ENCODE measurements around the gene DDIAS. TPM values are rescaled to one million over a fixed set of nuclear protein-coding genes. Genes with fewer than 3 reads are reported as not detected.

The DDIAS gene, protein sequence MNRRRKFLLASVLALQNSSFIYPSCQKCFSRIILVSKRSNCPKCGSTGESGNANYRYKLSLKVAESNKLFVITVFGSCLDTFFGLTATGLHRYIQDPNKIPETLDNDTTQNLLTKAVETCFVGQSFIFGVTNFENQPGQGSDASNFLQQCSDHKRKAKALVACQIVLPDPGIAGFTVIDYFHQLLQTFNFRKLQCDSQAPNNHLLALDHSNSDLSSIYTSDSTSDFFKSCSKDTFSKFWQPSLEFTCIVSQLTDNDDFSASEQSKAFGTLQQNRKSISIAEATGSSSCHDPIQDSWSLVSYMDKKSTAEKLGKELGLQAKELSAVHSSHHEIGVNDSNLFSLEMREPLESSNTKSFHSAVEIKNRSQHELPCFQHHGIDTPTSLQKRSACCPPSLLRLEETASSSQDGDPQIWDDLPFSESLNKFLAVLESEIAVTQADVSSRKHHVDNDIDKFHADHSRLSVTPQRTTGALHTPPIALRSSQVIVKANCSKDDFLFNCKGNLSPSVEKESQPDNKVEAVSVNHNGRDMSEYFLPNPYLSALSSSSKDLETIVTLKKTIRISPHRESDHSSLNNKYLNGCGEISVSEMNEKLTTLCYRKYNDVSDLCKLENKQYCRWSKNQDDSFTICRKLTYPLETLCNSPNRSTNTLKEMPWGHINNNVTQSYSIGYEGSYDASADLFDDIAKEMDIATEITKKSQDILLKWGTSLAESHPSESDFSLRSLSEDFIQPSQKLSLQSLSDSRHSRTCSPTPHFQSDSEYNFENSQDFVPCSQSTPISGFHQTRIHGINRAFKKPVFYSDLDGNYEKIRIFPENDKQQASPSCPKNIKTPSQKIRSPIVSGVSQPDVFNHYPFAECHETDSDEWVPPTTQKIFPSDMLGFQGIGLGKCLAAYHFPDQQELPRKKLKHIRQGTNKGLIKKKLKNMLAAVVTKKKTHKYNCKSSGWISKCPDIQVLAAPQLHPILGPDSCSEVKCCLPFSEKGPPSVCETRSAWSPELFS
- 0.30 and 4.7 TPM in 2 replicates for total RNA-seq

GRCh38 chr11:82901165-82901921 is at the start of gene DDIAS:
Gene DDIAS, plus strand, starts transcription at chr11:82901736. Its CDS starts 13,003 bp downstream, at chr11:82914739.

GRCh38 chr11:82900277-82901164 is 1.0 kb upstream of the DDIAS start, which contains the start of gene PRCP:
Gene PRCP, minus strand, starts transcription at chr11:82900430. Its CDS starts 28 bp downstream, at chr11:82900402.

Other genes starting within 250 kb of the DDIAS start
- not detected in 2 replicates for gene FAM181B, start 167.9 kb upstream of the DDIAS start, total RNA-seq
- 39.5 and 49.3 TPM in 2 replicates for gene PRCP, start 1.3 kb upstream of the DDIAS start, total RNA-seq
- gene RAB30, start 170.2 kb downstream of the DDIAS start, total RNA-seq = 13.1 and 25.8 TPM in 2 replicates